CD4-positive, alpha-beta T cell (primary cell): ENCODE data around the gene ZNF277. TPM values are rescaled to one million over a fixed set of nuclear protein-coding genes. Genes with fewer than 3 reads are reported as not detected.
A peak's percentile ranks its signal among the peaks of the same experiment; 100 is the strongest.
"Not testable (repeated sequence)": the region's sequence is repeated elsewhere in the genome, so short reads cannot be mapped to it uniquely, and the experiment has no call there.

Source experiments
- ATAC-seq: fragments of 200-7000 bp; cut with Tn5 transposase; one replicate; pipeline ENCODE4 v1.10.0; 2022; ENCODE audit warnings: mild to moderate bottlenecking; ENCODE audit not compliant: poor library complexity
- CTCF ChIA-PET: fragments of 350-600 bp; sonication (Branson Sonifier 250); formaldehyde crosslinking; loops from one replicate; lab custom pipeline; 2021; ENCODE audit warnings: antibody characterized with exemption, inconsistent platforms; lab: Charles Lee
- POLR2A ChIA-PET: fragments of 350-600 bp; sonication (Branson Sonifier 250); formaldehyde crosslinking; loops from one replicate; lab custom pipeline; 2021; ENCODE audit warnings: antibody characterized with exemption, inconsistent platforms; lab: Charles Lee
- DNase-seq, 14 experiments: peaks; one replicate each; pipeline ENCODE4 v3.0.0-alpha.2; 2013 to 2020; ENCODE audit warnings: mixed read lengths in 2 of 14
- H3K27ac ChIP-seq, 2 donors: one replicate each; pipeline versions ENCODE4 v1.5.1 to v1.7.0; 2013; ENCODE audit warnings: low read length in 2 of 2, low read depth in 1 of 2, mild to moderate bottlenecking in 1 of 2
- H3K27me3 ChIP-seq, 2 experiments: 1 replicate in 1 of 2; 2 replicates in 1 of 2; pipeline versions ENCODE4 v1.6.1 to v1.7.0; 2013; ENCODE audit warnings: low read length in 2 of 2, control low read depth in 1 of 2, mild to moderate bottlenecking in 1 of 2, moderate library complexity in 1 of 2; ENCODE audit not compliant: insufficient read depth in 2 of 2, control insufficient read depth in 1 of 2
- H3K36me3 ChIP-seq: one replicate; pipeline ENCODE4 v1.6.1; 2013; ENCODE audit warnings: low read length, control low read depth; ENCODE audit not compliant: insufficient read depth
- H3K4me1 ChIP-seq: one replicate; pipeline ENCODE4 v1.6.1; 2013; ENCODE audit warnings: low read length, control low read depth; ENCODE audit not compliant: insufficient read depth
- H3K4me3 ChIP-seq: one replicate; pipeline ENCODE4 v1.5.1; 2013; ENCODE audit warnings: mild to moderate bottlenecking, low read length, moderate library complexity
- H3K9me3 ChIP-seq, 2 experiments: 1 replicate in 1 of 2; 2 replicates in 1 of 2; pipeline versions ENCODE4 v1.6.1 to v1.7.0; 2013; ENCODE audit warnings: low read length in 2 of 2, mild to moderate bottlenecking in 2 of 2, control low read depth in 1 of 2, moderate library complexity in 1 of 2; ENCODE audit not compliant: control insufficient read depth in 1 of 2, insufficient read depth in 1 of 2
- H3K27ac Mint-ChIP-seq: one replicate; pipeline ENCODE4 v1.8.0; 2020; ENCODE audit warnings: mixed read lengths
- H3K27me3 Mint-ChIP-seq: one replicate; pipeline ENCODE4 v1.8.0; 2021; ENCODE audit warnings: mixed read lengths
- H3K36me3 Mint-ChIP-seq: one replicate; pipeline ENCODE4 v1.8.0; 2021; ENCODE audit warnings: low read depth, mixed read lengths
- H3K4me1 Mint-ChIP-seq: one replicate; pipeline ENCODE4 v1.8.0; 2021; ENCODE audit warnings: low read depth, mixed read lengths
- H3K4me3 Mint-ChIP-seq: one replicate; pipeline ENCODE4 v1.8.0; 2020; ENCODE audit warnings: mild to moderate bottlenecking, mixed read lengths
- H3K9me3 Mint-ChIP-seq: one replicate; pipeline ENCODE4 v1.8.0; 2020; ENCODE audit warnings: mixed read lengths
- CTCF ChIP-seq: fragments of 200-600 bp; IDR thresholded peaks from one replicate; pipeline ENCODE4 v1.8.0; 2022; ENCODE audit warnings: antibody characterized with exemption, mild to moderate bottlenecking
- intact Hi-C, 2 experiments: fragments of 100-400 bp; cut with DNase I in 1 of 2; cut with micrococcal nuclease in 1 of 2; formaldehyde crosslinking; loops; one replicate each; pipeline versions ENCODE4 v1.15.1 to v1.9.0; 2023 to 2025; cut with DNase I, micrococcal nuclease
- total RNA-seq, 174 experiments: library from RNA in 2 of 174; stranded (reverse) in 2 of 174; gene quantifications; one replicate each; pipeline ENCODE4 v1.2.3 and lab custom pipeline; 2021 to 2026

Gene ZNF277
- total RNA-seq, 2 experiments from 2014 or later: 21.6 to 22.5 TPM

GRCh38 chr7:112385516-112385915 lies 179.0 kb downstream of the ZNF277 start:
- Mint-ChIP-seq H3K4me3 (no peak overlapping the region), H3K27ac (no peak overlapping the region), H3K4me1 (no peaks in the 10 kb centered on the region), H3K36me3 (no peaks in the 10 kb centered on the region), H3K27me3 (peaks cover 4% of the 10 kb centered on the region), H3K9me3 (no peaks in the 10 kb centered on the region)
- TF ChIP-seq CTCF: no peak
- intact Hi-C loops: loop anchor here in 1 of 2 experiments (5.0 to 10.0 kb wide), 2 partner anchors 402 to 559 kb away; no protein-coding TSS in a partner anchor
- no peaks in the 10 kb centered on the region for H3K4me1 ChIP-seq
- DNase-seq (no peak), ATAC-seq (no peak)
- H3K9me3 ChIP-seq: no peaks in the 10 kb centered on the region
- H3K27me3 ChIP-seq: no peaks in the 10 kb centered on the region
- POLR2A ChIA-PET: no interaction called here
- no peak overlapping the region for H3K27ac ChIP-seq
- no peaks in the 10 kb centered on the region for H3K36me3 ChIP-seq
- no peak overlapping the region for H3K4me3 ChIP-seq
- CTCF ChIA-PET: no interaction called here

GRCh38 chr7:112386619-112387018 lies 180.1 kb downstream of the ZNF277 start:
- no peak overlapping the region for H3K4me3 Mint-ChIP-seq
- intact Hi-C loops: loop anchor here in 1 of 2 experiments (5.0 to 10.0 kb wide), 2 partner anchors 401 to 558 kb away; no protein-coding TSS in a partner anchor
- Histone ChIP-seq H3K4me1 (no peaks in the 10 kb centered on the region), H3K27ac (no peak overlapping the region), H3K4me3 (no peak overlapping the region), H3K36me3 (no peaks in the 10 kb centered on the region), H3K27me3 (no peaks in the 10 kb centered on the region), H3K9me3 (no peaks in the 10 kb centered on the region)
- H3K9me3 Mint-ChIP-seq: no peaks in the 10 kb centered on the region
- H3K27ac Mint-ChIP-seq: no peak overlapping the region
- no peak for DNase-seq
- ATAC-seq: no peak
- peaks cover 4% of the 10 kb centered on the region for H3K27me3 Mint-ChIP-seq
- ChIA-PET CTCF (no interaction called here), POLR2A (no interaction called here)
- no peaks in the 10 kb centered on the region for H3K36me3 Mint-ChIP-seq
- no peak for TF ChIP-seq CTCF
- peaks cover 7% of the 10 kb centered on the region for H3K4me1 Mint-ChIP-seq

GRCh38 chr7:112390167-112390566 lies 183.7 kb downstream of the ZNF277 start:
- intact Hi-C loops: loop anchor here (5.0 to 10.0 kb wide), 4 partner anchors 65 to 725 kb away; partner anchors contain the start of genes DOCK4 (in 2 of the 2), ZNF277 (in 2 of the 2), IFRD1 (in 1 of the 2) and SMIM30 (in 1 of the 2)
- ATAC-seq (no peak), DNase-seq (no peak)
- Mint-ChIP-seq H3K9me3 (no peaks in the 10 kb centered on the region), H3K4me1 (peaks cover 22% of the 10 kb centered on the region), H3K4me3 (peak overlapping the region; percentile 73), H3K36me3 (no peaks in the 10 kb centered on the region), H3K27ac (peak overlapping the region; percentile 34), H3K27me3 (no peaks in the 10 kb centered on the region)
- H3K27me3 ChIP-seq: no peaks in the 10 kb centered on the region
- no peaks in the 10 kb centered on the region for H3K9me3 ChIP-seq
- H3K4me1 ChIP-seq: peaks cover 9% of the 10 kb centered on the region
- ChIA-PET POLR2A (no interaction called here), CTCF (no interaction called here)
- H3K36me3 ChIP-seq: no peaks in the 10 kb centered on the region
- H3K27ac ChIP-seq: no peak overlapping the region
- no peak overlapping the region for H3K4me3 ChIP-seq
- no peak for TF ChIP-seq CTCF

GRCh38 chr7:112391079-112391821 lies 184.8 kb downstream of the ZNF277 start:
- H3K9me3 Mint-ChIP-seq, H3K36me3 Mint-ChIP-seq, H3K4me1 ChIP-seq, CTCF ChIA-PET, H3K36me3 ChIP-seq, H3K27me3 ChIP-seq, H3K9me3 ChIP-seq, H3K27me3 Mint-ChIP-seq: not testable (repeated sequence)
- H3K27ac ChIP-seq: peak overlapping the region in 1 of 2 donors; percentile 23
- POLR2A ChIA-PET: interaction anchor here (0.9 kb wide), 1 partner anchor 59 kb away, joined by 6 read pairs; the partner anchor contains the start of gene IFRD1
- Mint-ChIP-seq H3K27ac (peak overlapping the region; percentile 34), H3K4me1 (peaks cover 26% of the 10 kb centered on the region), H3K4me3 (peak overlapping the region; percentile 87)
- intact Hi-C loops: loop anchor here (5.0 to 10.0 kb wide), 4 partner anchors 64 to 724 kb away; partner anchors contain the start of genes DOCK4 (in 2 of the 2), ZNF277 (in 2 of the 2), IFRD1 (in 1 of the 2) and SMIM30 (in 1 of the 2)
- ATAC-seq (peak; percentile 35), DNase-seq (peak in 13 of 14 experiments; percentile 30 to 75 (median 57))
- peak overlapping the region; percentile 59 for H3K4me3 ChIP-seq

- POLR2A ChIA-PET: interaction anchor here (1.2 kb wide), 1 partner anchor 58 kb away, joined by 8 read pairs; the partner anchor contains the start of gene IFRD1
- H3K27ac Mint-ChIP-seq: peak overlapping the region; percentile 87
- intact Hi-C loops: loop anchor here (2.0 to 10.0 kb wide), 6 partner anchors 55 to 831 kb away; partner anchors contain the start of genes DOCK4 (in 2 of the 2), ZNF277 (in 2 of the 2), IFRD1 (in 1 of the 2) and SMIM30 (in 1 of the 2)
- H3K27me3 Mint-ChIP-seq, H3K36me3 Mint-ChIP-seq, CTCF ChIA-PET, H3K4me1 ChIP-seq, H3K9me3 Mint-ChIP-seq, H3K27me3 ChIP-seq, H3K9me3 ChIP-seq, H3K36me3 ChIP-seq: not testable (repeated sequence)
- ATAC-seq (peak; percentile 76), DNase-seq (peak; percentile 43 to 84 (median 60))
- H3K4me3 Mint-ChIP-seq: peak overlapping the region; percentile 87
- Histone ChIP-seq H3K27ac (peak overlapping the region; percentile 46 to 58), H3K4me3 (peak overlapping the region; percentile 59)
- peaks cover 26% of the 10 kb centered on the region for H3K4me1 Mint-ChIP-seq
Measured at GRCh38 chr7:112391841-112392286, 185.4 kb downstream of the ZNF277 start.
